Heart left ventricle (tissue), 13 donors: ENCODE data around the gene ASXL2.

Experiments
- POLR2A ChIP-seq, 2 donors: fragments of 450-650 bp; IDR thresholded peaks; one replicate each; pipeline ENCODE4 v1.6.1; 2017; ENCODE audit warnings: antibody characterized with exemption in 2 of 2, mild to moderate bottlenecking in 2 of 2, moderate library complexity in 2 of 2
- TF ChIP-seq, protein P1 (sequence below), 12 donors: fragments of 200-600 bp; sonication (generic) in 4 of 12; IDR thresholded peaks; one replicate each; pipeline versions ENCODE4 v1.5.0 to v1.8.0; 2018 to 2022; ENCODE audit warnings: antibody characterized with exemption in 12 of 12, mild to moderate bottlenecking in 5 of 12
- donor health status: ischemic (EF 13 %, LVEDD 7.1; RV severe dilation, severe dysfunction).
- donor health status: DM: no; HTN: yes; CAD: no.
- donor health status: DM: no; HTN: no; CAD: no.
- donor health status: ischemic (EF 25% LVEDD 6.9; RV normal size, moderate dysfunction).
- donor health status: ischemic (EF 25% LVEDD 5.7; RV mildly dilated, moderate dysfunction).
- donor health status: ischemic (EF 35%, LVEDD 5.7; RV mildly dilated, moderate dysfunction).
- donor health status: nonischemic (EF 11% LVEDD 7.7; RV severe dilation, severe dysfunction).
- donor health status: DM: yes; HTN: yes; CAD: no.
- donor health status: PGD.
- donor health status: ischemic (EF 29% LVEDD 5.4; RV normal size, mild dysfunction).
- donor health status: nonischemic (EF 23%, LVEDD 6.1; RV moderate dilation, normal function).

GRCh38 chr2:25797620-25798488, 80.4 kb downstream of the ASXL2 start:
- TF ChIP-seq, protein P1, sequence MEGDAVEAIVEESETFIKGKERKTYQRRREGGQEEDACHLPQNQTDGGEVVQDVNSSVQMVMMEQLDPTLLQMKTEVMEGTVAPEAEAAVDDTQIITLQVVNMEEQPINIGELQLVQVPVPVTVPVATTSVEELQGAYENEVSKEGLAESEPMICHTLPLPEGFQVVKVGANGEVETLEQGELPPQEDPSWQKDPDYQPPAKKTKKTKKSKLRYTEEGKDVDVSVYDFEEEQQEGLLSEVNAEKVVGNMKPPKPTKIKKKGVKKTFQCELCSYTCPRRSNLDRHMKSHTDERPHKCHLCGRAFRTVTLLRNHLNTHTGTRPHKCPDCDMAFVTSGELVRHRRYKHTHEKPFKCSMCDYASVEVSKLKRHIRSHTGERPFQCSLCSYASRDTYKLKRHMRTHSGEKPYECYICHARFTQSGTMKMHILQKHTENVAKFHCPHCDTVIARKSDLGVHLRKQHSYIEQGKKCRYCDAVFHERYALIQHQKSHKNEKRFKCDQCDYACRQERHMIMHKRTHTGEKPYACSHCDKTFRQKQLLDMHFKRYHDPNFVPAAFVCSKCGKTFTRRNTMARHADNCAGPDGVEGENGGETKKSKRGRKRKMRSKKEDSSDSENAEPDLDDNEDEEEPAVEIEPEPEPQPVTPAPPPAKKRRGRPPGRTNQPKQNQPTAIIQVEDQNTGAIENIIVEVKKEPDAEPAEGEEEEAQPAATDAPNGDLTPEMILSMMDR (IDR thresholded peaks at IDR 0.05) = no peak
- no peak for TF ChIP-seq POLR2A (IDR thresholded peaks at IDR 0.05)
